Epidermal melanocyte (primary cell): Measurements from ENCODE around the gene FOLR3.
"Not testable (repeated sequence)": the region's sequence is repeated elsewhere in the genome, so short reads cannot be mapped to it uniquely, and the experiment has no call there.

ENCODE experiments used
- DNase-seq: peaks from one replicate; pipeline ENCODE4 v3.0.0; 2011; ENCODE audit warnings: low spot score; ENCODE audit not compliant: insufficient read length

FOLR3 gene

DNA sequence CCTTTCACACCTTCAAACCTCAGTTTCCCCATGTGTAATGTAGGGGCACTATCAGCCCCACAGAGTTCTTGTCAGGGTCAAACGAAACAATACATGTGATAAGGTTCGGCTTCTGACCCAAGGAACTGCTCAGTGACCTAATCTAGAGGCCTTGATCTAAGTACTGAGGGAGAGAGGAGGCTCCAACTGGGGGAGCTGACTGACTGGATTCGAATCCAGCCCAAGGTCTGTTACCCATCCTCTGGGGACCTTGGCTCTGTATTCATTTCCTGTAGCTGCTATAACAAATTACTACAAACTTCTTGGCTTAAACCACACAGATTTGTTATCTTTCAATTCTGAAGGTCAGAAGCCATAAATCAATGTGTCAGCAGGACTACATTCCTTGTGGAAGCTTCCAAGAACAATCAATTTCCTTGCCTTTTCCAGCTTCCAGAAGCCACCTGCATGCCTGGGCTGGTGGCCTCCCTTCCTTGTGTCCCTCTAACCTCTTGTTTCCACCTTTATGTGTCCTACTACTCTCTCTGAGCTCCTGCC is 12.3 kb upstream of the FOLR3 start:
- no peak for DNase-seq

- DNase-seq: no peak
Measured at GRCh38 chr11:72124046-72124445, 11.5 kb upstream of the FOLR3 start.

DNA sequence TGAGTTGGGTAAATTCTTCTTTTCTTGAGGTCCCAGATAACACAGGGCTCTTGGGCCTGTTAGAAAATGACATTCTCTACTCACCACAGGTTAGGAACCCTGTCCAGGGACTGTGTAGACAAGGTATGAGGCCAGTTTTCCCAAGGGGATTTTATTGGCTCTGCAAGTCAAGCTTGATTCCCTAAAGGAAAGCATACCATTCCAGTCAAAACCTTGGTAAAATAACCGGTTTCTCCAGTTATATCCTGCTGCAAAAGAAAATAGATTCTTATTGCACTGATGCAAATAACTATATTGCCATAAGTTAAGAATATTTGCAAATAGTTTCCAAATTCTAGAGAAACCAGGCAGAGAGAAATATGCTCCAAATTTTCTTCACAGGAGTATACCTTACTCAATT is 9.6 kb upstream of the FOLR3 start:
- no peak for DNase-seq

GRCh38 chr11:72127923-72128322 is 7.6 kb upstream of the FOLR3 start:
- DNase-seq: no peak

GRCh38 chr11:72129381-72129780 is 6.1 kb upstream of the FOLR3 start:
- DNase-seq: no peak

- no peak for DNase-seq
Measured at GRCh38 chr11:72132646-72133045, 2.9 kb upstream of the FOLR3 start.

- no peak for DNase-seq
Measured at GRCh38 chr11:72135891-72136683, 562 bp downstream of the FOLR3 start.

- no peak for DNase-seq
Measured at GRCh38 chr11:72136684-72137262, 1.2 kb downstream of the FOLR3 start.

GRCh38 chr11:72138821-72139390 is 3.4 kb downstream of the FOLR3 start:
- DNase-seq: no peak

GRCh38 chr11:72139500-72139899 is 4.0 kb downstream of the FOLR3 start:
- DNase-seq: no peak

DNA sequence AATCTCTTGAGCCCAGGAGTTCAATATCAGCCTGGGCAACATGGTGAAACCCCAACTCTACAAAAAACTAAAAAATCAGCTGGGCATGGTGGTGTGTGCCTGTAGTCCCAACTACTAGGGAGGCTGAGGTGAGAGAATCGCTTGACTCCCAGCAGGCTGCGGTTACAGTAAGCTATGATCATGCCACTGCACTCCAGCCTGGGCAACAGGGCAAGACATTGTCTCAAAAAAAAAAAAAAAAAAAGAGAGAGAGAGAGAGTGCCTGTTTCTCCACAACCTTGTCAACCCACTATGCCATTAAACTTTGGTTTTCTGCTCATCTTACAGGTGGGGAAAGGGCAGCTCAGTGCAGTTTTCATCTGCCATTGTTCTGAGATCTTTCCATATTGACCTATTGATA is 5.1 kb downstream of the FOLR3 start:
- DNase-seq: no peak

DNA sequence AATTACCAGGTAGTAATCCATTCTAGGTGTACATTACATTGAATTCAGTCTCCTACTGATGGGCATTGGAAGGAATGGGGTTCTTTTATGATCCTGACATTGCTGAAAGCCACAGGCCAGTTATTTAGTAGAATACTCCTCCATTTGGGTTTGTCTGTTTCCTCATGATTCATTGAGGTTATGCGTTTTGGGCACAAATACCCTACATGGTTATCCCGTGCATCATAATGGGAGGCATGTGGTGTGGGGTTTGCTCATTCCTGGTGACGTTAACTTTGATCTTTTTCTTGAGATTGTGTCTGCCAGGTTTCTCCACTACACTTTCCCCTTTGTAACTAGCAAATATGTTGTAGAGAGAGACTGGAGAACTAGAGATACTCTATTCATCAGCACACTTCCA is 5.5 kb downstream of the FOLR3 start:
- no peak for DNase-seq

DNA sequence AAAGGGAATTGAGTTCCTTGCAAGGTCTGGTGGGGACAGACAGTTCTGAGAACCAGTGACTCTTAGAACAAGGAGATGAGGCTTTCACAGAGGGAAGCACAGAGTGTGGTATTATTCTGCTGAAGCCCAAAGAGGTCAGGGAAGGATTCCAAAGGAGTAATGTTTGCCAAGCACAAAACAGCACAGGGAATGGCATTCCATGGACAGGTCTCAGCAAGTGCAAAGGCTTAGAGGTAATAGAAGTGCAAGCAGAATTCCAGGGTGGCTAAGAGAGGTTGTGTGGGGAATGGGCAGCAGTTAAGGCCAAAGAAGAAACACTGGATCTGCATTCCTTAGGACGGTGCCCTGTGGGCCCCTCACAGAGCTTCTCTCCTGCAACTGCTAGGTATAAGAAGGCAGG is 6.6 kb downstream of the FOLR3 start:
- not testable (repeated sequence) for DNase-seq

DNA sequence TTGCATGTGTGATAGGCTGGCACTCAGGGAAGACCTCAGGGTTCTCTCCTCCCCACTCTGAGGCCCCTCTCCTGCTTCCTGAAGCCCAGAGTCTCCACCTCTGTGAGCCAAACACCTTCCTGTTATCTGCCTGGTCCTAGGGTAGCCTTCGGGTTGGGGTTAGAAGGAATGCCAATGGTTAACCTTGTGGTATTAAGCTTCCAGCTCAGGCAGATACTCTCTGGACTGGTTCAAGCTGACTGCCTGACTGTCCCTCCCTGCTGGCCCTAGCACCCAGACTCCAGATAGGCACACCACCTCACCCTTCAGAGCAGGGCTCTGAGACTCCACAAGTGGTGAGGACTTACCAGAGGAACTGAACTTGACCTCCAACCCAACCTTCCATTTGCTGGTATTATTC is 7.0 kb downstream of the FOLR3 start:
- not testable (repeated sequence) for DNase-seq

DNA sequence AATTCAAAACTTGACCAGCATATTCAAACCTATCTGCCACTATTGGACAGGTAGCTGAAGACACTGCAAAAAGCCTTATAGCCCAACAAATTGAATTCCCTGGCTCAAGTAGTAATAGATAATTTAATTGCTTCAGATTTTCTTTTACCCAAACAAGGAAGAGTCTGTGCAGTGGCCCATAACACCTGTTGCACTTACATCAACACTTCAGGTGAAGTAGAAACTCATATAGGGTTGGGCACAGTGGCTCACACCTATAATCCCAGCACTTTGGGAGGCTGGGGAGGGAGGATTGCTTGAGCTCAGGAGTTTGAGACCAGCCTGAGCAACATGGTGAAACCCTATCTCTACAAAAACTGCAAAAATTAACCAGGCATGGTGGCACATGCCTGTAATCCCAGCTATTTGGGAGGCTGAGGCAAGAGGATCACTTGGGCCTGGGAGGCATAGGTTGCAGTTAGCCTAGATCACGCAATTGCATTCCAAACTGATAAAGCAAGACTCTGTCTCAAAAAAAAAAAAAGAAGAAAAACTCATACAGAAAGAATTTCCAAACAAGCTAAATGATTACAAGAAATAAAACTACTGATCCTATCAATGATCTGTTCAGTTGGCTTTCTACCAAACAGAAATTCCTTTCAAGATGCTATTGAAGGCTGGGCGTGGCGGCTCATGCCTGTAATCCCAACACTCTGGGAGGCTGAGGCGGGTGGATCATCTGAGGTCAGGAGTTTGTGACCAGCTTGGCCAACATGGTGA is 9.5 kb downstream of the FOLR3 start:
- no peak for DNase-seq

DNA sequence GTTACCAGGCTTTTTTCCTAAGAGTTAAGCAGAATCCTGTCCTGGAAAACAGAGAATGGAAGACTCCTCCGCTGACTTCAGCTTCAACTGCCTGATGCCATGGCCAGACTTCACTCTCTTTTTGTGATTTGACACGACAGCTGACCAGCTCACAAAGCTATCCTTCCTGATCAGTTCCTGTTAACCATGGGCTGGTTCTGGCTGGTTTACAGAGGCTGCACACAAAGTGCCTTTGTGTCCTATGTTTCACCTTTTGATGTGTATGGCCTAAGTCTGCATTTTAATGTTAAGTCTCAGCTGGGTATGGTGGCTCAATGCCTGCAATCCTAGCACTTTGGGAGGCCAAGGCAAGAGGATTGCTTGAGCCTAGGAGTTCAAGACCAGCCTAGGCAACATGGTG is 11.1 kb downstream of the FOLR3 start:
- no peak for DNase-seq

DNA sequence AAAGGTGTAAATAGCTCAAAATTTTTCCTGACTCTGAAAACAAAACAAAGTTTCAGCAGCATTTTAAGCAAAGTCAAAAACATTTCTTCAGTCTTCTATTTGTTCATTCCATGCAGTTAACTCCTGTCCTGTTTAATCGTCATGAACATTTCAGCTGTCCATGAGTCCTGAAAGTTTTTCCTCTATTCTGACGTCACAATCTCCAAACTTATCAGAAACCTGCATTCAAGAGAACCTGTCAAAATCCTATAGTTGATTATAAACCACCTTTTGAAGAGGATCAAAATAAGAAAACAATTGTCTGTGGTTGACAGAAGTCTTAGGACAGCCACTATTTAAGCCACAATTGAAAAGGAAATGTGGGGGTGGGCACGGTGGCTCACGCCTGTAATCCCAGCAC is 15.4 kb downstream of the FOLR3 start:
- DNase-seq: no peak

DNA sequence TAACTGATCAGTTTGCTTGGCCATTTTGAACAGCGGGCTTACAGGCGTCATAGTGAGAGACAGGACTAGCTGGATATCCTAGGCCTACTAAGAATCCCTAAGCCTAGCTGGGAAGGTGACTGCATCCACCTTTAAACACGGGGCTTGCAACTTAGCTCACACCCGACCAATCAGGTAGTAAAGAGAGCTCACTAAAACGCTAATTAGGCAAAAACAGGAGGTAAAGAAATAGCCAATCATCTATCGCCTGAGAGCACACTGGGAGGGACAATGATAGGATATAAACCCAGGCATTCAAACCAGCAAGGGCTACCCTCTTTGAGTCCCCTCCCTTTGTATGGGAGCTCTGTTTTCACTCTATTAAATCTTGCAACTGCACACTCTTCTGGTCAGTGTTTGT is 18.3 kb downstream of the FOLR3 start:
- DNase-seq: not testable (repeated sequence)

GRCh38 chr11:72154816-72155215 is 19.3 kb downstream of the FOLR3 start:
- DNase-seq: no peak

DNA sequence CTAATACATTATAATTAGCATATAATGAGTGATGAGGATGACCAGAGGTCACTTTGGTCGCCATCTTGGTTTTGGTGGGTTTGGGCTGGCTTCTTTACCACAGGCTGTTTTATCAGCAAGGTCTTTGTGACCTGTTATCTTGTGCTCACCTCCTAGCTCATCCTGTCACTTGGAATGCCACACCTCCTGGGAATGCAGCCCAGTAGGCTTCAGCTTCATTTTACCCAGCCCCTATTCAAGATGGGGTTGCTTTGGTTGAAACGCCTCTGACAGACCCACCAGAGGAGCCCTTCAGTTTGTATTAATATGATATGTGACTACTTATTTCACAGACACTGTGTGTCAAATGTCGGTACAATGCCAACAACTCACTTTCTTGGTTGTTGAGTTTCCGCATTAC is 20.2 kb downstream of the FOLR3 start:
- no peak for DNase-seq

DNA sequence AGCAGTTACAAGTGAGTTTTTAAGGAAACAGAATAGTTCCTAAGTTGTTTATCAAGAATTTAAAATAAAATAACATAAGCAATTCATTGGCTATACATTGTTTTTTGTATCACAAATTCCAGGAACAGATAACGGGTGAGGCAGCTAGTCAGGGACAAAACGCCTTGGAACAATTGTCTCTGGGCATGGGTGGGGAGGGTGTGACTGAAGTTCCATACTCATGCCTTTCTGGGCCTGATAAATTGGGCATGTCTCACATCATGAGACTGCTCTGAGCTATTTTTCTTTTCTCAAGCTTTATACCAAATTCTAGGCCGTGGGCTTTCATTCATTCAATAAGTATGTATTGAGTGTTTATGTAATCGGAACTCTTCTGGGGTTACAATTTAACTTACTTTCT is 21.6 kb downstream of the FOLR3 start:
- no peak for DNase-seq

DNA sequence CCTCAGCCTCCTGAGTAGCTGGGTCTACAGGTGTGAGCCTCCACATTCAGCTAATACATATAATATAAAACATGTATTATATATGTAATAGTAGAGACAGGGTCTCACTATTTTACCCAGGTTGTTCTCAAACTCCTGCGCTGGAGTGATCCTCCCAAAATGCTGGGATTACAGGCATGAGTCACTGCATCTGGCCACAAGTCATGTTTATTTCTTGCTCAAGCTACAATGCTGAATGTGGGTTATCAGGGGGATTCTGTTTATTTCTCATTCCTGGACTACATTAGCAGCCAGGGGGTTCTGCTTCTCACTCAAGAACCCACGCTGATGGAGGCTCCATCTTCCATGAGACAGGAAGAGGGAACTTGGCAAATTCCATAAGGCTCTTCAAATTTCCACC is 24.8 kb downstream of the FOLR3 start:
- no peak for DNase-seq
